T-helper 1 cell treated with Interleukin-12 subunit alpha and Interleukin-12 subunit beta and Interleukin-4 antibody, amounts not matched to agents 30 ng/mL and 1 ng/mL, for 36 hours (primary cell): ENCODE measurements around the gene PIK3CD. TPM values are rescaled to one million over a fixed set of nuclear protein-coding genes. Genes with fewer than 3 reads are reported as not detected.
"Not testable (repeated sequence)": the region's sequence is repeated elsewhere in the genome, so short reads cannot be mapped to it uniquely, and the experiment has no call there.

ENCODE experiments used
- intact Hi-C: fragments of 100-400 bp; cut with micrococcal nuclease; formaldehyde crosslinking; loops from one replicate; pipeline ENCODE4 v1.15.1; 2024
- total RNA-seq: library from RNA; stranded (reverse); gene quantifications from 2 replicates; pipeline ENCODE4 v1.2.3, GENCODE V29; 2022

Gene PIK3CD
- total RNA-seq, 1 donor from 2014 or later, result 357 TPM

GRCh38 chr1:9762446-9762845 is 110.9 kb downstream of the PIK3CD start:
- intact Hi-C loops, result not testable (repeated sequence)

DNA sequence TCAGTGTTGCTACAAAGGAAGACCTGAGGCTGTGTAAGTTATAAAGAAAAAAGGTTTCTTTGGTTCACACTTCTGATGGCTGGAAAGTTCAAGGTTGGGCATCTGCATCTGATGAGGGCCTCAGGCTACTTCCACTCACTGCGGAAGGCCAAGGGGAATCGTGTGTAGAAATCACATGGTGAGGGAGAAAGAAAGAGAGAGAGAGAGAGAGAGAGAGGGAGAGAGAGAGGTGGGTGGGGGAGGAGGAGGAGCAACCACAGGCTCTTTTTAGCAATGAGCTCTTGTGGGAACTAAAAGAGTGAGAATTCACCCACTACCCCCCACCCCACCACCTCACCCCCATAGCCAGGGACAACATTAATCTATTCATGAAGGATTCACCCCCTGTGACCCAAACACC is 112.4 kb downstream of the PIK3CD start:
- intact Hi-C loops, result no loop called here

GRCh38 chr1:9764550-9764949 is 113.0 kb downstream of the PIK3CD start:
- intact Hi-C loops, result no loop called here

GRCh38 chr1:9766759-9767442 is 115.4 kb downstream of the PIK3CD start:
- intact Hi-C loops, result no loop called here

- intact Hi-C loops, result no loop called here
These were observed 116.6 kb downstream of the PIK3CD start for GRCh38 chr1:9767964-9768668.

GRCh38 chr1:9768983-9769382 is 117.5 kb downstream of the PIK3CD start:
- intact Hi-C loops, result no loop called here

- intact Hi-C loops, result no loop called here
These were observed 118.8 kb downstream of the PIK3CD start for GRCh38 chr1:9770298-9770697.

DNA sequence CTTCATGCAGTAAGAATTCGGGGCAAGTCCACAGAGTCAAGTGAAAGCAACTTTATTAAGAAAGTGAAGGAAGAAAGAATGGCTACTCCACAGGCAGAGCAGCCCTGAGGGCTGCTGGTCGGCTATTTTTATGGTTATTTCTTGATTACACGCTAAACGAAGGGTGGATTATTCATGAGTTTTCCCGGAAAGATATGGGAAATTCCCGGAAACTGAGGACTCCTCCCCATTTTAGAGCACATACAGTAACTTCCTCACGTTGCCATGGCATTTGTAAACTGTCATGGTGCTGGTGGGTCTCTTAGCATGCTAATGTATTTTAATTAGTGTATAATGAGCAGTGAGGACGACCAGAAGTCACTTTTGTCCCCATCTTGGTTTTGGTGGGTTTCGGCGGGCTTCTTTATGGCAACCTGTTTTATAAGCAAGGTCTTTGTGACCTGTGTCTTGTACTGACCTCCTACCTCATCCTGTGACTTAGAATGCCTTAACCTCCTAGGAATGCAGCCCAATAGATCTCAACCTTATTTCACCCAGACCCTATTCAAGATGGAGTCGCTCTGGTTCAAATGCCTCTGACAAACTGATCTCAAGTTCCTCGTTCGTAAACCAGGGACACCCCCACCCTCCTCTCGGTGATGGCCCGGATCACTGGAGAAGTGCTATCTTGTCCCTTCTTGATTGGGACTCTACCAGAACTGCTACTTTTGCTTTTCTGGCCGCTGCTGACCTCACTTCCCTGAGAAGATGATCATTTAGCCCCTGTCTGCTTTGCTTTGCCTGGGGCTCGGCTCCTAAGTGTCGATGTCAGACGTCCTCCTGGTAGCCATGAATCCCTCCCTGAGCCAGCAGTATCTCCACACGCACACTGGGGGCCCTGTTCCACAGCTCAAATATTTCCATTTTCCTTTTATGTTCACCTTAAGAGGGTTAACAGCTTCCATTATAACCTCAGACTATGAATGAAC is 123.5 kb downstream of the PIK3CD start:
- intact Hi-C loops, result no loop called here

GRCh38 chr1:9776685-9777084 is 125.2 kb downstream of the PIK3CD start:
- intact Hi-C loops, result no loop called here

Other genes starting within 250 kb of the PIK3CD start
- gene SLC25A33, start 112.3 kb upstream of the PIK3CD start, total RNA-seq, result 5.4 TPM in 2 replicates
- 17.4 and 19.1 TPM in 2 replicates for gene TMEM201, start 62.8 kb upstream of the PIK3CD start, total RNA-seq
- 102 and 103 TPM in 2 replicates for gene CLSTN1, start 172.2 kb downstream of the PIK3CD start, total RNA-seq